GM18499 (cell line): Measurements from ENCODE around the gene TRIM33.
"Not testable (repeated sequence)": the region's sequence is repeated elsewhere in the genome, so short reads cannot be mapped to it uniquely, and the experiment has no call there.

Experiments used
- ATAC-seq: cut with Tn5 transposase; IDR thresholded peaks from one replicate; pipeline ENCODE4 v1.9.1; 2021; ENCODE audit warnings: moderate number of reproducible peaks; ENCODE audit not compliant: insufficient read depth, unreplicated experiment

The TRIM33 gene

GRCh38 chr1:114512595-114513280, 1.7 kb upstream of the TRIM33 start:
- no peak for ATAC-seq

- peak; percentile 19 for ATAC-seq
Observed at GRCh38 chr1:114510274-114511031, 550 bp downstream of the TRIM33 start.

- ATAC-seq, result no peak
Observed at GRCh38 chr1:114509596-114510273, 1.3 kb downstream of the TRIM33 start.

GRCh38 chr1:114508386-114508898, 2.6 kb downstream of the TRIM33 start:
- no peak for ATAC-seq

- ATAC-seq, result no peak
Observed at GRCh38 chr1:114507513-114507912, 3.5 kb downstream of the TRIM33 start.

GRCh38 chr1:114505148-114505561, 5.8 kb downstream of the TRIM33 start:
- ATAC-seq, result no peak

- ATAC-seq, result no peak
Observed at GRCh38 chr1:114503916-114504422, 7.0 kb downstream of the TRIM33 start.

GRCh38 chr1:114502080-114502479, 8.9 kb downstream of the TRIM33 start:
- no peak for ATAC-seq

GRCh38 chr1:114499478-114499877, 11.5 kb downstream of the TRIM33 start:
- no peak for ATAC-seq

GRCh38 chr1:114496089-114496488, 14.9 kb downstream of the TRIM33 start:
- ATAC-seq, result no peak

GRCh38 chr1:114495486-114495885, 15.5 kb downstream of the TRIM33 start:
- no peak for ATAC-seq

GRCh38 chr1:114492978-114493377, 18.0 kb downstream of the TRIM33 start:
- no peak for ATAC-seq

- ATAC-seq, result no peak
Observed at GRCh38 chr1:114490274-114490693, 20.7 kb downstream of the TRIM33 start.

- no peak for ATAC-seq
Observed at GRCh38 chr1:114488739-114489138, 22.3 kb downstream of the TRIM33 start.

GRCh38 chr1:114485286-114485685, 25.7 kb downstream of the TRIM33 start:
- no peak for ATAC-seq

- no peak for ATAC-seq
Observed at GRCh38 chr1:114482585-114482984, 28.4 kb downstream of the TRIM33 start.

GRCh38 chr1:114479636-114480035, 31.4 kb downstream of the TRIM33 start:
- ATAC-seq, result not testable (repeated sequence)

- no peak for ATAC-seq
Observed at GRCh38 chr1:114479134-114479533, 31.9 kb downstream of the TRIM33 start.

GRCh38 chr1:114473796-114474195, 37.2 kb downstream of the TRIM33 start:
- ATAC-seq, result no peak

- ATAC-seq, result no peak
Observed at GRCh38 chr1:114472408-114472807, 38.6 kb downstream of the TRIM33 start.

- no peak for ATAC-seq
Observed at GRCh38 chr1:114470681-114471080, 40.3 kb downstream of the TRIM33 start.
